H1 (cell line): Measurements from ENCODE around the gene ZFAND3. TPM values are rescaled to one million over a fixed set of nuclear protein-coding genes. Genes with fewer than 3 reads are reported as not detected.

Experiments used
- CTCF ChIA-PET: fragments of 300-600 bp; sonication (Branson Sonifier 250); formaldehyde crosslinking; loops from one replicate; lab custom pipeline; 2021; ENCODE audit not compliant: partially characterized antibody; lab: Charles Lee
- POLR2A ChIA-PET: fragments of 300-600 bp; sonication (Branson Sonifier 250); formaldehyde crosslinking; loops from one replicate; lab custom pipeline; 2021; ENCODE audit warnings: inconsistent platforms; ENCODE audit not compliant: partially characterized antibody; lab: Charles Lee
- DNase-seq, 2 experiments: peaks; one replicate each; pipeline versions ENCODE4 v3.0.0 to v3.0.0-alpha.2; 2010 to 2022; ENCODE audit warnings: low spot score in 2 of 2, low read depth in 1 of 2, mixed read lengths in 1 of 2
- FAIRE-seq: peaks from 2 replicates; lab custom pipeline; 2011; peaks lifted over from hg19 to GRCh38; lab: Jason Lieb, UNC
- H2AFZ ChIP-seq: 2 replicates; pipeline ENCODE4 v1.8.1; 2012; ENCODE audit warnings: low read length, inconsistent platforms
- H2AK5ac ChIP-seq: 2 replicates; pipeline ENCODE4 v1.6.1; 2013; ENCODE audit warnings: low read depth, low read length
- H2BK120ac ChIP-seq: replicated peaks from 2 replicates; pipeline ENCODE3; 2013; ENCODE audit warnings: low read depth, low read length, inconsistent platforms
- H2BK12ac ChIP-seq: 2 replicates; pipeline ENCODE4 v1.6.1; 2013; ENCODE audit warnings: low read depth, low read length
- H2BK15ac ChIP-seq: 2 replicates; pipeline ENCODE4 v1.6.1; 2013; ENCODE audit warnings: low read length
- H2BK20ac ChIP-seq: 2 replicates; pipeline ENCODE4 v1.6.1; 2013; ENCODE audit warnings: low read length
- H2BK5ac ChIP-seq: 2 replicates; pipeline ENCODE4 v1.6.1; 2013; ENCODE audit warnings: low read depth, low read length
- H3K14ac ChIP-seq: 2 replicates; pipeline ENCODE4 v1.6.1; 2013; ENCODE audit warnings: inconsistent platforms; ENCODE audit not compliant: insufficient read length
- H3K18ac ChIP-seq: 2 replicates; pipeline ENCODE4 v1.6.1; 2013; ENCODE audit warnings: low read length; ENCODE audit errors: extremely low read depth
- H3K23ac ChIP-seq: 2 replicates; pipeline ENCODE4 v1.6.1; 2013; ENCODE audit warnings: inconsistent platforms; ENCODE audit not compliant: insufficient read length
- H3K23me2 ChIP-seq: 2 replicates; pipeline ENCODE4 v1.6.1; 2013; ENCODE audit warnings: low read depth, low read length
- H3K27ac ChIP-seq: 2 replicates; pipeline ENCODE4 v1.6.1; 2011; ENCODE audit warnings: low read depth, low read length, inconsistent platforms
- H3K27me3 ChIP-seq, 4 experiments: replicated peaks in 1 of 4; 1 replicate in 1 of 4; 2 replicates in 3 of 4; pipeline versions ENCODE4 v1.6.1 to v1.8.1; 2011 to 2013; ENCODE audit warnings: low read length in 3 of 4, mild to moderate bottlenecking in 3 of 4, inconsistent platforms in 2 of 4, mixed read lengths in 2 of 4, moderate library complexity in 1 of 4; ENCODE audit not compliant: control insufficient read depth in 3 of 4, insufficient read depth in 3 of 4; ENCODE audit errors: extremely low read depth in 1 of 4
- H3K36me3 ChIP-seq, 4 experiments: 2 replicates each; pipeline versions ENCODE4 v1.6.1 to v1.8.1; 2011 to 2013; ENCODE audit warnings: mild to moderate bottlenecking in 4 of 4, low read length in 3 of 4, moderate library complexity in 2 of 4, control low read depth in 1 of 4, inconsistent platforms in 1 of 4; ENCODE audit not compliant: insufficient read depth in 4 of 4, control insufficient read depth in 2 of 4
- H3K4ac ChIP-seq: replicated peaks from 2 replicates; pipeline ENCODE3; 2013; ENCODE audit warnings: low read length, low read depth, mixed read lengths, inconsistent platforms; ENCODE audit not compliant: insufficient read length
- H3K4me1 ChIP-seq, 4 experiments: replicated peaks in 1 of 4; 1 replicate in 1 of 4; 2 replicates in 3 of 4; pipeline versions ENCODE4 v1.6.1 to v1.8.1; 2011 to 2013; ENCODE audit warnings: low read length in 3 of 4, inconsistent platforms in 2 of 4, mixed read lengths in 1 of 4; ENCODE audit not compliant: insufficient read depth in 4 of 4, control insufficient read depth in 3 of 4
- H3K4me2 ChIP-seq, 2 experiments: 2 replicates each; pipeline versions ENCODE4 v1.6.1 to v1.8.1; 2011 to 2013; ENCODE audit warnings: low read depth in 2 of 2, low read length in 2 of 2, control low read depth in 1 of 2, inconsistent platforms in 1 of 2, mild to moderate bottlenecking in 1 of 2; ENCODE audit not compliant: insufficient read depth in 1 of 2
- H3K4me3 ChIP-seq, 4 experiments: fragments of 200-600, 300-600 bp in 1 of 4; sonication (generic), shearing (Covaris generic), sonication (Bioruptor Twin) in 1 of 4; 2 replicates each; pipeline versions ENCODE4 v1.5.1 to v1.8.1; 2011 to 2016; ENCODE audit warnings: low read length in 4 of 4, low read depth in 3 of 4, control low read depth in 2 of 4, inconsistent platforms in 2 of 4, mild to moderate bottlenecking in 2 of 4, mixed read lengths in 1 of 4, moderate library complexity in 1 of 4; ENCODE audit not compliant: insufficient read depth in 2 of 4; ENCODE audit errors: extremely low read depth in 1 of 4
- H3K56ac ChIP-seq: replicated peaks from 2 replicates; pipeline ENCODE3; 2013; ENCODE audit warnings: low read depth, mild to moderate bottlenecking, mixed read lengths, low read length, inconsistent platforms; ENCODE audit not compliant: insufficient read length
- H3K79me1 ChIP-seq: 2 replicates; pipeline ENCODE4 v1.6.1; 2013; ENCODE audit warnings: low read depth, low read length, control low read depth
- H3K79me2 ChIP-seq, 2 experiments: 2 replicates each; pipeline versions ENCODE4 v1.6.1 to v1.8.1; 2012 to 2013; ENCODE audit warnings: low read length in 2 of 2, mild to moderate bottlenecking in 2 of 2, inconsistent platforms in 1 of 2; ENCODE audit not compliant: insufficient read depth in 2 of 2, control insufficient read depth in 1 of 2
- H3K9ac ChIP-seq, 4 experiments: replicated peaks in 1 of 4; 1 replicate in 1 of 4; 2 replicates in 3 of 4; pipeline versions ENCODE4 v1.6.1 to v1.8.1; 2011 to 2013; ENCODE audit warnings: low read depth in 3 of 4, low read length in 3 of 4, control low read depth in 2 of 4, mild to moderate bottlenecking in 2 of 4, moderate library complexity in 2 of 4, inconsistent platforms in 1 of 4; ENCODE audit errors: extremely low read depth in 1 of 4
- H3K9me3 ChIP-seq, 2 experiments: 2 replicates each; pipeline versions ENCODE4 v1.6.1 to v1.8.1; 2012 to 2013; ENCODE audit warnings: mild to moderate bottlenecking in 2 of 2, moderate library complexity in 2 of 2, control low read depth in 1 of 2, inconsistent platforms in 1 of 2, low read depth in 1 of 2, low read length in 1 of 2, mixed read lengths in 1 of 2; ENCODE audit not compliant: insufficient read depth in 2 of 2
- H4K20me1 ChIP-seq, 2 experiments: replicated peaks in 1 of 2; 2 replicates each; pipeline versions ENCODE3 to v1.8.1; 2011 to 2013; ENCODE audit warnings: inconsistent platforms in 2 of 2, low read length in 2 of 2, mild to moderate bottlenecking in 1 of 2; ENCODE audit not compliant: insufficient read depth in 2 of 2, control insufficient read depth in 1 of 2
- H4K5ac ChIP-seq: 2 replicates; pipeline ENCODE4 v1.6.1; 2013; ENCODE audit warnings: low read length, low read depth, mixed read lengths, inconsistent platforms; ENCODE audit not compliant: insufficient read length
- H4K8ac ChIP-seq: 2 replicates; pipeline ENCODE4 v1.8.0; 2013; ENCODE audit warnings: mild to moderate bottlenecking, moderate library complexity, low read length, inconsistent platforms; ENCODE audit not compliant: insufficient read depth; ENCODE audit errors: extremely low read depth
- H4K91ac ChIP-seq: replicated peaks from 2 replicates; pipeline ENCODE3; 2013; ENCODE audit warnings: low read length, mixed read lengths, inconsistent platforms; ENCODE audit not compliant: insufficient read length
- ATF2 ChIP-seq: IDR thresholded peaks from 2 replicates; pipeline ENCODE4 v1.6.1; 2012; ENCODE audit warnings: low read length, inconsistent platforms
- ATF3 ChIP-seq: IDR thresholded peaks from 2 replicates; pipeline ENCODE4 v1.6.1; 2011; ENCODE audit warnings: low read depth, mild to moderate bottlenecking, low read length; ENCODE audit not compliant: insufficient read depth
- BCL11A ChIP-seq, 2 experiments: IDR thresholded peaks; one replicate each; pipeline ENCODE4 v1.6.1; 2011; ENCODE audit warnings: low read depth in 2 of 2, low read length in 2 of 2, mild to moderate bottlenecking in 2 of 2
- CBX8 ChIP-seq: fragments of 300-800, 300-1000 bp; sonication (generic); IDR thresholded peaks from 2 replicates; pipeline ENCODE4 v1.7.1; 2016; ENCODE audit warnings: low read depth, low read length, borderline replicate concordance
- CHD2 ChIP-seq: IDR thresholded peaks from 2 replicates; pipeline ENCODE4 v1.6.1; 2012; ENCODE audit warnings: low read length, improper control_type of control experiment
- FOSL1 ChIP-seq: IDR thresholded peaks from 2 replicates; pipeline ENCODE4 v1.6.1; 2011; ENCODE audit warnings: mild to moderate bottlenecking, low read depth, low read length, moderate library complexity; ENCODE audit not compliant: insufficient read depth
- GTF2F1 ChIP-seq: IDR thresholded peaks from 2 replicates; pipeline ENCODE4 v1.6.1; 2012; ENCODE audit warnings: low read depth, low read length, improper control_type of control experiment, borderline replicate concordance
- KDM4A ChIP-seq: IDR thresholded peaks from one replicate; pipeline ENCODE4 v1.7.1; 2012; ENCODE audit warnings: low read depth, mild to moderate bottlenecking, moderate library complexity, low read length, inconsistent platforms; ENCODE audit not compliant: severe bottlenecking
- KDM5A ChIP-seq: fragments of 200-600 bp; IDR thresholded peaks from 2 replicates; pipeline ENCODE4 v1.7.1; 2012; ENCODE audit warnings: mild to moderate bottlenecking, low read length, inconsistent platforms, mixed read lengths
- POLR2AphosphoS5 ChIP-seq: IDR thresholded peaks from 2 replicates; pipeline ENCODE4 v1.6.1; 2011; ENCODE audit warnings: low read depth, low read length
- TBP ChIP-seq: IDR thresholded peaks from 2 replicates; pipeline ENCODE4 v1.6.1; 2011; ENCODE audit warnings: low read depth, low read length, improper control_type of control experiment
- WGBS, 2 experiments: shearing (Covaris generic) in 1 of 2; methylation state at CpG; one replicate each; pipeline versions ENCODE4 v1.1.6 to v1.1.7; 2013 to 2015; ENCODE audit warnings: low lambda C conversion rate in 2 of 2, mixed read lengths in 2 of 2, inconsistent platforms in 1 of 2, low coverage in 1 of 2, missing lambda C conversion rate in 1 of 2; ENCODE audit not compliant: insufficient replicate concordance in 2 of 2, insufficient coverage in 1 of 2, insufficient read length in 1 of 2; ENCODE audit errors: extremely low coverage in 1 of 2, missing lambda C conversion rate in 1 of 2; 5-methylcytosine and 5-hydroxymethylcytosine counted together
- polyA plus RNA-seq, 7 experiments: library from polyadenylated mRNA; depleted of rRNA in 3 of 7; stranded (reverse) in 5 of 7; unstranded in 2 of 7; fragments of >200 nt in 5 of 7; fragments of 200-250 nt in 2 of 7; gene quantifications; 1 replicate in 5 of 7; 2 replicates in 1 of 7; 4 replicates in 1 of 7; pipeline versions ENCODE4 v1.2.1 to v1.2.3, GENCODE V29; 2011 to 2013; ENCODE audit warnings: missing spikeins in 2 of 7, mixed read lengths in 2 of 7
- total RNA-seq: library from RNA; stranded (reverse); fragmentation: NEBNext Ultra II Directional; extraction: Animal tissue kit (Norgen Biotek cat#: 25700); gene quantifications from 2 replicates; pipeline ENCODE4 v1.2.1, GENCODE V29; 2021

ZFAND3 gene
- total and polyA plus RNA-seq, 2 of the 8 experiments (the other 6 are each of a cell fraction or from before 2014, with no cell fraction given) = 13.0 to 51.3 TPM

GRCh38 chr6:37838219-37838921 is 18.8 kb downstream of the ZFAND3 start:
- H3K4me3 ChIP-seq = no peak overlapping the region
- no peak overlapping the region for H2BK20ac ChIP-seq
- H2BK12ac ChIP-seq = no peak overlapping the region
- peaks cover 8 to 11% of the 10 kb centered on the region in 2 experiments for H4K20me1 ChIP-seq
- H4K8ac ChIP-seq = no peak overlapping the region
- no peak overlapping the region for H4K5ac ChIP-seq
- no peaks in the 10 kb centered on the region for H3K27me3 ChIP-seq
- H3K18ac ChIP-seq = no peak overlapping the region
- ChIA-PET CTCF (no interaction called here), POLR2A (no interaction called here)
- H2BK120ac ChIP-seq = no peak overlapping the region
- no peak overlapping the region for H2BK5ac ChIP-seq
- H2AK5ac ChIP-seq = no peak overlapping the region
- H3K23ac ChIP-seq = no peak overlapping the region
- H3K23me2 ChIP-seq = no peaks in the 10 kb centered on the region
- no peak overlapping the region for H3K9ac ChIP-seq
- H3K14ac ChIP-seq = no peak overlapping the region
- H3K56ac ChIP-seq = no peak overlapping the region
- H3K4ac ChIP-seq = no peak overlapping the region
- peaks cover 0 to 79% of the 10 kb centered on the region in 2 experiments; a peak in 3 of 4 replicates for H3K79me2 ChIP-seq
- peaks cover 4 to 7% of the 10 kb centered on the region in 2 experiments; a peak in 3 of 4 replicates for H3K9me3 ChIP-seq
- no peak overlapping the region for H2AFZ ChIP-seq
- peaks cover 0 to 3% (median 0%) of the 10 kb centered on the region in 4 experiments; a peak in 1 of 8 replicates for H3K36me3 ChIP-seq
- H3K27ac ChIP-seq = no peak overlapping the region
- H2BK15ac ChIP-seq = no peak overlapping the region
- FAIRE-seq = no peak
- 74% methylated on average over 3 of the region's 3 CpGs; no CpG with 5 or more reads in 1 of the 2 experiments for WGBS, 2 experiments
- no peak for DNase-seq
- H3K4me1 ChIP-seq = no peaks in the 10 kb centered on the region
- no peaks in the 10 kb centered on the region for H3K79me1 ChIP-seq
- no peak overlapping the region for H3K4me2 ChIP-seq
- H4K91ac ChIP-seq = no peak overlapping the region
- TF ChIP-seq ATF2 (no peak), GTF2F1 (no peak), ATF3 (no peak), BCL11A (IDR thresholded peaks at IDR 0.05; ENCODE audit: low read depth in 2 of 2, low read length in 2 of 2) (no peak), KDM4A (no peak), TBP (no peak), KDM5A (no peak), CHD2 (no peak), CBX8 (no peak), FOSL1 (no peak), POLR2AphosphoS5 (no peak)
